HepG2 (cell line): ENCODE data around the gene MED4. TPM values are rescaled to one million over a fixed set of nuclear protein-coding genes. Genes with fewer than 3 reads are reported as not detected.

Source experiments
- ATM ChIP-seq: fragments of 450-650 bp; IDR thresholded peaks from 2 replicates; pipeline ENCODE4 v1.7.1; 2017; ENCODE audit warnings: mild to moderate bottlenecking, borderline replicate concordance
- CREB3 ChIP-seq: sonication (generic); formaldehyde crosslinking; IDR thresholded peaks from 2 replicates; pipeline ENCODE4 v1.5.0; 2020; ENCODE audit warnings: missing genetic modification reagents
- ESRRA ChIP-seq: sonication (generic); formaldehyde crosslinking; IDR thresholded peaks from 2 replicates; pipeline ENCODE4 v1.5.1; 2020; ENCODE audit warnings: mild to moderate bottlenecking, low read depth, missing genetic modification reagents
- GMEB2 ChIP-seq: IDR thresholded peaks from 2 replicates; pipeline ENCODE4 v1.6.1; 2016; ENCODE audit warnings: missing biosample characterization, missing genetic modification reagents, low read depth
- HBP1 ChIP-seq: IDR thresholded peaks from 2 replicates; pipeline ENCODE4 v1.6.1; 2016; ENCODE audit warnings: low read depth, control low read depth
- MTERF4 ChIP-seq: sonication (generic); formaldehyde crosslinking; IDR thresholded peaks from 2 replicates; pipeline ENCODE4 v1.8.0; 2023; ENCODE audit warnings: mild to moderate bottlenecking, missing genetic modification reagents
- NCOR1 ChIP-seq: fragments of 200-600 bp; sonication (generic); IDR thresholded peaks from 2 replicates; pipeline ENCODE4 v1.7.0; 2017; ENCODE audit warnings: antibody characterized with exemption, low read length, borderline replicate concordance
- ONECUT2 ChIP-seq: sonication (generic); formaldehyde crosslinking; IDR thresholded peaks from 2 replicates; pipeline ENCODE4 v1.4.0; 2020; ENCODE audit warnings: missing genetic modification reagents
- PHF8 ChIP-seq: sonication (generic); formaldehyde crosslinking; IDR thresholded peaks from 2 replicates; pipeline ENCODE4 v1.5.0; 2020; ENCODE audit warnings: missing genetic modification reagents
- RARA ChIP-seq: IDR thresholded peaks from 2 replicates; pipeline ENCODE4 v1.6.1; 2016; ENCODE audit warnings: missing genetic modification reagents, missing compliant biosample characterization
- TAF15 ChIP-seq: fragments of 200-400 bp; formaldehyde crosslinking; IDR thresholded peaks from one replicate; pipeline ENCODE4 v1.6.1; 2018; ENCODE audit warnings: mild to moderate bottlenecking, low read depth, low read length; ENCODE audit not compliant: poor library complexity, severe bottlenecking
- TBX2 ChIP-seq: sonication (generic); formaldehyde crosslinking; IDR thresholded peaks from 2 replicates; pipeline ENCODE4 v1.5.0; 2020; ENCODE audit warnings: missing genetic modification reagents, mild to moderate bottlenecking, borderline replicate concordance
- YEATS4 ChIP-seq: sonication (generic); formaldehyde crosslinking; IDR thresholded peaks from 2 replicates; pipeline ENCODE4 v1.4.0; 2020; ENCODE audit warnings: missing genetic modification reagents, borderline replicate concordance
- ZBTB46 ChIP-seq: sonication (generic); formaldehyde crosslinking; IDR thresholded peaks from 2 replicates; pipeline ENCODE4 v1.4.0; 2020; ENCODE audit warnings: mild to moderate bottlenecking, missing genetic modification reagents, borderline replicate concordance
- ZMYM3 ChIP-seq: sonication (generic); formaldehyde crosslinking; IDR thresholded peaks from 2 replicates; pipeline ENCODE4 v1.5.1; 2020; ENCODE audit warnings: mild to moderate bottlenecking, missing genetic modification reagents
- ZNF101 ChIP-seq: sonication (generic); formaldehyde crosslinking; IDR thresholded peaks from 2 replicates; pipeline ENCODE4 v1.4.0; 2020; ENCODE audit warnings: mild to moderate bottlenecking, low read depth, missing genetic modification reagents, borderline replicate concordance
- ZNF275 ChIP-seq: sonication (generic); formaldehyde crosslinking; IDR thresholded peaks from 2 replicates; pipeline ENCODE4 v1.8.0; 2022; ENCODE audit warnings: missing genetic modification reagents, mild to moderate bottlenecking, inconsistent platforms, borderline replicate concordance
- ZNF615 ChIP-seq: sonication (generic); formaldehyde crosslinking; IDR thresholded peaks from 2 replicates; pipeline ENCODE4 v1.5.0; 2020; ENCODE audit warnings: mild to moderate bottlenecking, missing genetic modification reagents, borderline replicate concordance
- ZNF850 ChIP-seq: sonication (generic); formaldehyde crosslinking; conservative IDR thresholded peaks from 2 replicates; pipeline ENCODE4 v1.9.0; 2021; ENCODE audit warnings: mild to moderate bottlenecking, missing genetic modification reagents
- ZSCAN22 ChIP-seq: sonication (generic); formaldehyde crosslinking; IDR thresholded peaks from 2 replicates; pipeline ENCODE4 v1.4.0; 2020; ENCODE audit warnings: mild to moderate bottlenecking, missing genetic modification reagents
- polyA plus RNA-seq, 8 experiments: library from polyadenylated mRNA; depleted of rRNA in 3 of 8; stranded (reverse) in 7 of 8; unstranded in 1 of 8; fragments of >200 nt; fragmentation: Illumina TruSeq in 4 of 8; extraction: Trizol in 4 of 8; gene quantifications; 2 replicates each; pipeline versions ENCODE4 v1.2.1 to v1.2.3, GENCODE V29; 2011 to 2016; ENCODE audit warnings: low read depth in 4 of 8, missing spikeins in 1 of 8, mixed read lengths in 1 of 8; ENCODE audit not compliant: insufficient read depth in 1 of 8
- total RNA-seq, 5 experiments: library from RNA; depleted of rRNA; stranded (reverse); fragments of >200 nt; fragmentation: Illumina TruSeq; extraction: Trizol; gene quantifications; 2 replicates each; pipeline ENCODE4 v1.2.3, GENCODE V29; 2016; ENCODE audit warnings: low read depth in 1 of 5

MED4 gene
- total and polyA plus RNA-seq, 2 of the 13 experiments (the other 11 are each of a cell fraction or from before 2014, with no cell fraction given): 49.4 to 57.8 TPM

- TF ChIP-seq ZNF275 (peak; percentile 82; the same call in 1 of the 2 replicates), ZMYM3 (CRISPR knock-in tag) (peak; percentile 50; the same call in 1 of the 2 replicates), ONECUT2 (CRISPR knock-in tag) (peak; percentile 46; the same call in 1 of the 2 replicates), ESRRA (CRISPR knock-in tag) (peak; percentile 81), TBX2 (peak; percentile 92), YEATS4 (CRISPR knock-in tag) (peak; percentile 99), ZNF615 (CRISPR knock-in tag) (peak; percentile 18; the same call in 1 of the 2 replicates), GMEB2 (peak; percentile 96), ATM (no peak), MTERF4 (no peak; the same call in 1 of the 2 replicates), RARA (CRISPR knock-in tag) (peak; percentile 59), PHF8 (peak; percentile 97), CREB3 (CRISPR knock-in tag) (peak; percentile 95), ZNF101 (CRISPR knock-in tag) (0 out of 2 replicates have a peak, but pooled peaks have one; percentile 73), ZBTB46 (CRISPR knock-in tag) (no peak), TAF15 (peak; percentile 83), ZNF850 (CRISPR knock-in tag) (no peak), NCOR1 (peak; percentile 27; the same call in 1 of the 2 replicates), HBP1 (CRISPR knock-in tag) (peak; percentile 99), ZSCAN22 (CRISPR knock-in tag) (peak; percentile 66; the same call in 1 of the 2 replicates)
Measured at GRCh38 chr13:48037346-48038173, 57.3 kb downstream of the MED4 start, which contains the start of gene NUDT15 (continued).
